Lower leg skin (tissue), 4 donors: ENCODE data around the gene IGSF21. TPM values are rescaled to one million over a fixed set of nuclear protein-coding genes. Genes with fewer than 3 reads are reported as not detected.

Experiments used
- DNase-seq, 2 donors: peaks; one replicate each; pipeline ENCODE4 v3.0.0-alpha.2; 2019; ENCODE audit warnings: low spot score in 2 of 2
- H3K4me3 ChIP-seq: fragments of 200-600 bp; sonication (generic); 2 replicates; pipeline ENCODE4 v1.5.1; 2017; ENCODE audit warnings: mild to moderate bottlenecking, low read depth; ENCODE audit not compliant: poor library complexity, severe bottlenecking
- POLR2A ChIP-seq, 2 donors: fragments of 450-650 bp; IDR thresholded peaks; one replicate each; pipeline ENCODE4 v1.6.1; 2016 to 2017; ENCODE audit warnings: antibody characterized with exemption in 2 of 2, mild to moderate bottlenecking in 1 of 2, moderate library complexity in 1 of 2
- WGBS, 2 donors: methylation state at CpG; one replicate each; pipeline ENCODE4 v1.1.5; 2018; 5-methylcytosine and 5-hydroxymethylcytosine counted together
- intact Hi-C: fragments of 100-400 bp; cut with DNase I; formaldehyde crosslinking; loops from one replicate; pipeline ENCODE4 v1.15.0; 2023; ENCODE audit warnings: low total_unique reads
- total RNA-seq, 4 donors: library from RNA; depleted of rRNA; stranded (reverse); fragments of >200 nt; gene quantifications; one replicate each; pipeline ENCODE4 v1.1.0, GENCODE V29; 2016
- TF ChIP-seq, protein P1 (sequence below), 3 donors: fragments of 450-650 bp; IDR thresholded peaks; one replicate each; pipeline ENCODE4 v1.5.1; 2016; ENCODE audit warnings: antibody characterized with exemption in 3 of 3, mild to moderate bottlenecking in 3 of 3, moderate library complexity in 2 of 3

IGSF21 gene
- total RNA-seq, 4 donors from 2014 or later: 0.66 to 3.0 (median 1.3) TPM

DNA sequence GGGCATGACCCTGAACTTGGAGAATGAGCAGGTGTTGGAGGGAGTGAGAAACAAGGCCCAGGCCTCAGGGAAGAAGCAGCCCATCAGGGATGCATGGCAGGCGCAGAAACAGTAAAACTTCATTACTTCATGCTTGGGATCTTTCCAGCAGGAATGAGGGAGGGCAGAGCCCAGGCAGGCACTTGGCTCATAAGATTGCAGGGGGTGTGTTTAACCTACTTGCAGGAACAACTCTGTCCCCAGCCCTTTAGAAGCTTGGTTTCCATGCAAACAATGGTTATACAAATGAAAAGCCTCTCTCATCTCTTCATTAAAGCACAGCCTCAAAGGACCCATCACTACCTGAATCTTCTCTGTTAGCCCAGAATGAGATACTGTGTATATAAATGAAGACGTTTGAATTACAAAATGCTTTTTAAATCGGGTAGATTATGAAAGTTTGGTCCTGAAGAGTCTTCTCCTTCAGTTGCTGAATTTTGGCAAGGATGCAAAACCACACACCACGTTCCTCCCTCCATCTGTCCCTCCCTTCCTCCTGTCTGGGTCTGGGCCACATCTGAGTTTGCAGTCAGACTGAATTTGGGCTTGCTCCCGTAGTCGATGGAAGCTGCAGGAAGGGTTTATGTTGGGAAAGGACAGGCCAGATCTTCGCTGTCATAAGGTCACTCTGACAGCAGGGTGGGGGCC, 218.8 kb downstream of the IGSF21 start:
- no peak overlapping the region for H3K4me3 ChIP-seq
- intact Hi-C loops: no loop called here
- 14 to 16% methylated on average over 7 of the region's 7 CpGs for WGBS, 2 donors
- no peak for TF ChIP-seq POLR2A (IDR thresholded peaks at IDR 0.05)
- TF ChIP-seq, protein P1, sequence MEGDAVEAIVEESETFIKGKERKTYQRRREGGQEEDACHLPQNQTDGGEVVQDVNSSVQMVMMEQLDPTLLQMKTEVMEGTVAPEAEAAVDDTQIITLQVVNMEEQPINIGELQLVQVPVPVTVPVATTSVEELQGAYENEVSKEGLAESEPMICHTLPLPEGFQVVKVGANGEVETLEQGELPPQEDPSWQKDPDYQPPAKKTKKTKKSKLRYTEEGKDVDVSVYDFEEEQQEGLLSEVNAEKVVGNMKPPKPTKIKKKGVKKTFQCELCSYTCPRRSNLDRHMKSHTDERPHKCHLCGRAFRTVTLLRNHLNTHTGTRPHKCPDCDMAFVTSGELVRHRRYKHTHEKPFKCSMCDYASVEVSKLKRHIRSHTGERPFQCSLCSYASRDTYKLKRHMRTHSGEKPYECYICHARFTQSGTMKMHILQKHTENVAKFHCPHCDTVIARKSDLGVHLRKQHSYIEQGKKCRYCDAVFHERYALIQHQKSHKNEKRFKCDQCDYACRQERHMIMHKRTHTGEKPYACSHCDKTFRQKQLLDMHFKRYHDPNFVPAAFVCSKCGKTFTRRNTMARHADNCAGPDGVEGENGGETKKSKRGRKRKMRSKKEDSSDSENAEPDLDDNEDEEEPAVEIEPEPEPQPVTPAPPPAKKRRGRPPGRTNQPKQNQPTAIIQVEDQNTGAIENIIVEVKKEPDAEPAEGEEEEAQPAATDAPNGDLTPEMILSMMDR (IDR thresholded peaks at IDR 0.05): no peak
- DNase-seq: no peak

DNA sequence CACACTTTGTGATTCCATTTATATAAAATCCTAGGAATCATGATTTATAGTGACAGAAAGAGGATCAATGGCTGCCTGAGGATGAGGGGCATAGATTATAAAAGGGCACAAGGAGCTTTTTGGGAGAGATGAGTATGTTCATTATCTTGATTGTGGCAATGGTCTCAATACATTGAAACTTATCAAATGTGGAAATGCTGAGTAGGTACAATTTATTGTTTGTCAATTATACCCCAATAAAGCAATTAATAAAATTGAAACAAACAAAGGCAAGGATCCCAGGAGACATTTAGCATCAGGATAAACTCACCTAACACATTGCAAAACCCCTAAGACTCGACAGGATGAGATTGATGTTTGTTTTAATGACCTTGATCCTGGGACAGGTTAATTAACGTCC, 220.1 kb downstream of the IGSF21 start:
- no peak overlapping the region for H3K4me3 ChIP-seq
- no peak for DNase-seq
- 44 to 63% methylated on average over 2 of the region's 2 CpGs for WGBS, 2 donors
- no peak for TF ChIP-seq POLR2A (IDR thresholded peaks at IDR 0.05)
- TF ChIP-seq, protein P1 (IDR thresholded peaks at IDR 0.05): no peak
- intact Hi-C loops: no loop called here

- 39 to 54% methylated on average over 4 of the region's 4 CpGs for WGBS, 2 donors
- DNase-seq: no peak
- TF ChIP-seq, protein P1 (IDR thresholded peaks at IDR 0.05): no peak
- no peak for TF ChIP-seq POLR2A (IDR thresholded peaks at IDR 0.05)
- H3K4me3 ChIP-seq: no peak overlapping the region
- intact Hi-C loops: no loop called here
Observed at GRCh38 chr1:18328803-18329202, 221.2 kb downstream of the IGSF21 start.

DNA sequence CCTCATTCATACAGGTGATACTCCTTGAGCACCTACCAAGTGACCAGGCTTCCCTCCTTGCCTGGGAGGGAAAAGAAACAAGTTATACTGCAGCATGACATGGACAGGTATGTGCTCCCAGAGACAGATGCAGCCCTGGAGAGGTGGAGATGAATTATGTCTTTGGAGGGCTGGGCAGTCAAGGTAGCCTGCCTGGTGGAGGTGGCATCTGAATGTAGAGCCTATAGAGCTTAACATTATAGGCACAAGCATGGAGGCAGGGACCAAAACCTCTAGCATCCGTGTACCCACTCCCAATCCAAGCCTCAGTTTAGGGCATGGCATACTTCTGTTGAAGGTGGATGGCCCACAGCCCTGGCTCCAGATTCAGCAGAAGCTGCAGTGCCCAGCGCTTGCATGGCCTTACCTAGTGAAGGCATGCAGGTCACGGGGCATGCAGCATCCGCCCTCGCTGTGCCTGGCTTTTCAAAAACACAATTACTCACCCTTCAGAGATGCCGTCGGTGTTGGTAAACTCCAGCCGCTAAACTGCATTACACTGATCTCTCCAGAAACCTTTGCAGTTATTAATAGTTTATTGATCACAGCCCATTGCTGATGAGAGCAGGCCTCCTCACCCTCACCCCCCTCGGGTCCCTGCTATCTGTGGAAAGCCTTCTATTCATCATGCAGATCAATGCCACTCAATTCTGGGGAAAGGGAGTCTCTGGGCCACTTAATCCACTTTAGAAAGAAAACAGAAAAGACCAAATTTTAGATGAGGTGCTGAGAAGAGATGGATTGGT, 222.1 kb downstream of the IGSF21 start:
- WGBS, 2 donors: 81 to 83% methylated on average over 9 of the region's 9 CpGs
- no peak overlapping the region for H3K4me3 ChIP-seq
- TF ChIP-seq POLR2A (IDR thresholded peaks at IDR 0.05): no peak
- TF ChIP-seq, protein P1 (IDR thresholded peaks at IDR 0.05): no peak
- no peak for DNase-seq
- intact Hi-C loops: no loop called here

DNA sequence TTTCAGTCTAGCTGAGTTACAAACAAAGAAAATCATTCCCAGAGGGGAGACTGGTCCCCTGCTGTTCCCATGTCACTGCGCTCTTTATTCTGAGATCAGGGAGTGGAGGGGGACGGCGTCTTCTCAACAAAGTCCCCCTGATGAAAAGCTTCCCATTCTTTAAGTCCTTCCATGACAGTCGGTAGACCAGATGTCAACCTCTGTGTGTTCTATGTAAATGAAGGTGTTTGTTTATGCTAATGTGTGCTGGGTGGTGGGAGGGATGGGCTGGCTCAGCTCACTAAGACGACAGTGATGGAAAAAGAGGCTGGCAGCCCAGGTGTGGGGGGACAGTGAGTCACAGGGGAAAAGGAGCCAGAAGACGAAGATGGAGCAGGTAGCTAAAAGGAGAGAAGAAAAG, 225.0 kb downstream of the IGSF21 start:
- DNase-seq: no peak
- no peak overlapping the region for H3K4me3 ChIP-seq
- intact Hi-C loops: no loop called here
- TF ChIP-seq, protein P1 (IDR thresholded peaks at IDR 0.05): no peak
- no peak for TF ChIP-seq POLR2A (IDR thresholded peaks at IDR 0.05)
- WGBS, 2 donors: 39 to 46% methylated on average over 6 of the region's 6 CpGs
